Body of pancreas (tissue), 4 donors: ENCODE measurements around the gene RASGRP4.

Source experiments
- CTCF ChIP-seq, 7 experiments: fragments of 450-650 bp in 4 of 7; fragments of 200-600 bp in 3 of 7; sonication (generic) in 3 of 7; IDR thresholded peaks; one replicate each; pipeline ENCODE4 v1.5.1; 2016 to 2019; ENCODE audit warnings: antibody characterized with exemption in 7 of 7
- POLR2A ChIP-seq, 3 donors: fragments of 450-650 bp; IDR thresholded peaks; one replicate each; pipeline ENCODE4 v1.6.1; 2016; ENCODE audit warnings: antibody characterized with exemption in 3 of 3, mild to moderate bottlenecking in 2 of 3

- TF ChIP-seq CTCF (IDR thresholded peaks at IDR 0.05) (no peak), POLR2A (IDR thresholded peaks at IDR 0.05) (no peak)
Measured at GRCh38 chr19:38448225-38448624, 22.2 kb upstream of the RASGRP4 start.
